GM18505 (cell line): ENCODE data around the gene GPRC5C.

Experiments used
- ATAC-seq: cut with Tn5 transposase; IDR thresholded peaks from one replicate; pipeline ENCODE4 v1.9.1; 2021; ENCODE audit not compliant: unreplicated experiment
- POLR2A ChIP-seq: IDR thresholded peaks from 4 replicates; pipeline ENCODE4 v1.6.1; 2011; ENCODE audit warnings: borderline replicate concordance; ENCODE audit not compliant: insufficient read depth, insufficient read length; ENCODE audit errors: extremely low read depth

GPRC5C gene

GRCh38 chr17:74466111-74466827 is 34.4 kb downstream of the GPRC5C start, which contains the start of gene CD300A:
CD300A (plus strand) TSS chr17:74466634; CDS start chr17:74466704, 70 bp downstream.
- peak; percentile 44 for TF ChIP-seq POLR2A
- no peak for ATAC-seq

GRCh38 chr17:74466828-74467184 is 34.9 kb downstream of the GPRC5C start:
- TF ChIP-seq POLR2A: no peak
- ATAC-seq: no peak

- TF ChIP-seq POLR2A: peak; percentile 64
- ATAC-seq: peak; percentile 63
These were observed 35.5 kb downstream of the GPRC5C start for GRCh38 chr17:74467221-74467951.

- no peak for ATAC-seq
- TF ChIP-seq POLR2A: no peak
These were observed 39.5 kb downstream of the GPRC5C start for GRCh38 chr17:74471341-74471740.

- ATAC-seq: no peak
- TF ChIP-seq POLR2A: no peak
These were observed 41.0 kb downstream of the GPRC5C start for GRCh38 chr17:74472890-74473289.

- no peak for ATAC-seq
- TF ChIP-seq POLR2A: no peak
These were observed 41.4 kb downstream of the GPRC5C start for GRCh38 chr17:74473294-74473693.

GRCh38 chr17:74474043-74474792 is 42.3 kb downstream of the GPRC5C start:
- ATAC-seq: no peak
- TF ChIP-seq POLR2A: no peak

GRCh38 chr17:74475189-74475588 is 43.3 kb downstream of the GPRC5C start:
- no peak for ATAC-seq
- no peak for TF ChIP-seq POLR2A

- no peak for ATAC-seq
- no peak for TF ChIP-seq POLR2A
These were observed 45.5 kb downstream of the GPRC5C start for GRCh38 chr17:74477411-74477810.

- no peak for TF ChIP-seq POLR2A
- no peak for ATAC-seq
These were observed 46.7 kb downstream of the GPRC5C start for GRCh38 chr17:74478420-74479100.

GRCh38 chr17:74480290-74480689 is 48.4 kb downstream of the GPRC5C start:
- no peak for ATAC-seq
- no peak for TF ChIP-seq POLR2A

- no peak for TF ChIP-seq POLR2A
- no peak for ATAC-seq
These were observed 49.7 kb downstream of the GPRC5C start for GRCh38 chr17:74481621-74482020.

- ATAC-seq: no peak
- TF ChIP-seq POLR2A: no peak
These were observed 52.2 kb downstream of the GPRC5C start for GRCh38 chr17:74484066-74484465.

GRCh38 chr17:74485022-74485743 is 53.3 kb downstream of the GPRC5C start:
- no peak for TF ChIP-seq POLR2A
- no peak for ATAC-seq
